ENCODE results near the gene SLC6A6. TPM values are rescaled to one million over a fixed set of nuclear protein-coding genes. Genes with fewer than 3 reads are reported as not detected.
"Not testable (repeated sequence)": the region's sequence is repeated elsewhere in the genome, so short reads cannot be mapped to it uniquely, and the experiment has no call there.

SLC6A6 gene
- total and polyA plus RNA-seq, 8 donors: 14.0 to 134 (median 20.8) TPM

- DNase-seq (peak in 1 of 4 donors; percentile 62), ATAC-seq (peak; percentile 1)
- H3K4me3 ChIP-seq: peak overlapping the region in 1 of 2 donors; percentile 2
- H3K9me3 ChIP-seq: no peaks in the 10 kb centered on the region
- H3K4me1 ChIP-seq: peaks cover 77 to 100% of the 10 kb centered on the region in 2 donors
- H3K27me3 ChIP-seq: no peaks in the 10 kb centered on the region
- peak overlapping the region; percentile 63 to 98 for H3K27ac ChIP-seq
- intact Hi-C loops (cut with DNase I): no loop called here
- no peak for TF ChIP-seq CTCF (IDR thresholded peaks at IDR 0.05)
- no peaks in the 10 kb centered on the region for H3K36me3 ChIP-seq
These were observed 33.0 kb downstream of the SLC6A6 start for GRCh38 chr3:14435175-14436014.

- no peak overlapping the region for H3K4me3 ChIP-seq
- no peak for ATAC-seq
- no peaks in the 10 kb centered on the region for H3K9me3 ChIP-seq
- no peak for TF ChIP-seq CTCF (IDR thresholded peaks at IDR 0.05)
- peak overlapping the region in 1 of 2 donors; percentile 98 for H3K27ac ChIP-seq
- peaks cover 69 to 100% of the 10 kb centered on the region in 2 donors for H3K4me1 ChIP-seq
- H3K36me3 ChIP-seq: no peaks in the 10 kb centered on the region
- H3K27me3 ChIP-seq: no peaks in the 10 kb centered on the region
- intact Hi-C loops (cut with DNase I): no loop called here
- DNase-seq: no peak
These were observed 34.5 kb downstream of the SLC6A6 start for GRCh38 chr3:14436954-14437281.

GRCh38 chr3:14437705-14438104 is 35.3 kb downstream of the SLC6A6 start:
- ATAC-seq; H3K4me3 ChIP-seq; H3K9me3 ChIP-seq; H3K27me3 ChIP-seq; intact Hi-C loops (cut with DNase I); DNase-seq; H3K36me3 ChIP-seq: not testable (repeated sequence)
- Histone ChIP-seq H3K27ac (peak overlapping the region in 1 of 2 donors; percentile 98), H3K4me1 (peaks cover 61 to 98% of the 10 kb centered on the region in 2 donors)

- DNase-seq (no peak), ATAC-seq (no peak)
- intact Hi-C loops (cut with DNase I): no loop called here
- no peak overlapping the region for H3K4me3 ChIP-seq
- H3K36me3 ChIP-seq: peaks cover 0 to 4% of the 10 kb centered on the region in 2 donors
- no peaks in the 10 kb centered on the region for H3K27me3 ChIP-seq
- TF ChIP-seq CTCF (IDR thresholded peaks at IDR 0.05): no peak
- peaks cover 56 to 93% of the 10 kb centered on the region in 2 donors for H3K4me1 ChIP-seq
- peak overlapping the region in 1 of 2 donors; percentile 78 for H3K27ac ChIP-seq
- H3K9me3 ChIP-seq: no peaks in the 10 kb centered on the region
These were observed 35.9 kb downstream of the SLC6A6 start for GRCh38 chr3:14438262-14438661.

- TF ChIP-seq CTCF (IDR thresholded peaks at IDR 0.05): no peak
- intact Hi-C loops (cut with DNase I): no loop called here
- no peak for ATAC-seq
- peak in 1 of 4 donors; percentile 55 for DNase-seq
- no peak overlapping the region for H3K4me3 ChIP-seq
- H3K36me3 ChIP-seq: peaks cover 0 to 11% of the 10 kb centered on the region in 2 donors
- peak overlapping the region in 1 of 2 donors; percentile 78 for H3K27ac ChIP-seq
- no peaks in the 10 kb centered on the region for H3K27me3 ChIP-seq
- H3K4me1 ChIP-seq: peaks cover 50 to 86% of the 10 kb centered on the region in 2 donors
- no peaks in the 10 kb centered on the region for H3K9me3 ChIP-seq
These were observed 36.5 kb downstream of the SLC6A6 start for GRCh38 chr3:14438929-14439328.
